HG02610 (cell line): ENCODE measurements around the gene CYP11A1.

Experiments used
- ATAC-seq: cut with Tn5 transposase; IDR thresholded peaks from one replicate; pipeline ENCODE4 v1.9.1; 2021; ENCODE audit warnings: mild to moderate bottlenecking, moderate library complexity; ENCODE audit not compliant: unreplicated experiment

CYP11A1 gene

DNA sequence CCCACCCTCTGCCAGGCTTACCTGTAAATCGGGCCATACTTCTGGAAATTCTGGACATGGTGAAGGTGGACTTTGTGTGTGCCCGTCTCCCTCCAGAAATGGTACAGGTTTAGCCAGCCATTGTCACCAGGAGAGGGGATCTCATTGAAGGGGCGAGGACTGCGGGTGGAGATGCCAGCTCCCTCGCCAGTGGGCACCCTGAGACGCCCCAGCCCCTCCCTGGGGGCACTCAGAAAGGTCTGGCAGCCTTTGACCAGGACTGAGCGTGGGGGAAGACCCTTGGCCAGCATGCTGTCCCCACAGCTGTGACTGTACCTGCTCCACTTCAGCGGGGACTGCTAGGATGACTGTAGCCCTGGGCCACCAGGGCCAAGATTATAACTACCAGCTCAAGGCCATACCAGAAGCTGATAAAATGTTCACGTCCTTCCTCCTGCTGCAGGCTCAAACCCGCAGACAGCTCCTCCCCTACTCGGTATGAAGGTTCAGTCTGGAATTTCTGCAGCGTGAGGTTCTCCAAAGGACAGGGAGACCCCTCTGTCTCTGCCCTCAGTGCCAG is at the start of gene CYP11A1:
Gene CYP11A1, minus strand, starts transcription at position 351 of the 559 bp plus-strand sequence. Its CDS starts 61 bp downstream, at position 290.
- ATAC-seq: no peak

DNA sequence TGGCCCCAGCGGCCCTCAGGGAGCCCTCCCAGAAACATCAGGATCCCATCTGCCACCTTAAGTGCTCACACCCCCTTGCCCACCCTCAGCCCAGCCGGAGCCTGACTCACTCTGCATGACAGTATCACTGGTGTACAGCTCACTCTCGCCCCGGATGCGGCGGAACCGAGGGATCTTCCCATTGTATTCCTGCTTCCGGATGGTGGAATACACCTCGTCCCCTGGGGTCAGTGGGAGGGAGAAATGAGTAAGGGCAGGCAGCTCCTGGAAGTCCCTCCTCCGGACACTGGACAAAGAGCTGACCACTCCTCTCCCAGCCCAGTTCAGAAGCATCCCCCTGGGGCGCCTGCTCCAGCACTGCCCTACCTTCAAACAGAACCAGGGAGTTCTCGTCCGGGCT is 49.8 kb upstream of the CYP11A1 start:
- no peak for ATAC-seq

DNA sequence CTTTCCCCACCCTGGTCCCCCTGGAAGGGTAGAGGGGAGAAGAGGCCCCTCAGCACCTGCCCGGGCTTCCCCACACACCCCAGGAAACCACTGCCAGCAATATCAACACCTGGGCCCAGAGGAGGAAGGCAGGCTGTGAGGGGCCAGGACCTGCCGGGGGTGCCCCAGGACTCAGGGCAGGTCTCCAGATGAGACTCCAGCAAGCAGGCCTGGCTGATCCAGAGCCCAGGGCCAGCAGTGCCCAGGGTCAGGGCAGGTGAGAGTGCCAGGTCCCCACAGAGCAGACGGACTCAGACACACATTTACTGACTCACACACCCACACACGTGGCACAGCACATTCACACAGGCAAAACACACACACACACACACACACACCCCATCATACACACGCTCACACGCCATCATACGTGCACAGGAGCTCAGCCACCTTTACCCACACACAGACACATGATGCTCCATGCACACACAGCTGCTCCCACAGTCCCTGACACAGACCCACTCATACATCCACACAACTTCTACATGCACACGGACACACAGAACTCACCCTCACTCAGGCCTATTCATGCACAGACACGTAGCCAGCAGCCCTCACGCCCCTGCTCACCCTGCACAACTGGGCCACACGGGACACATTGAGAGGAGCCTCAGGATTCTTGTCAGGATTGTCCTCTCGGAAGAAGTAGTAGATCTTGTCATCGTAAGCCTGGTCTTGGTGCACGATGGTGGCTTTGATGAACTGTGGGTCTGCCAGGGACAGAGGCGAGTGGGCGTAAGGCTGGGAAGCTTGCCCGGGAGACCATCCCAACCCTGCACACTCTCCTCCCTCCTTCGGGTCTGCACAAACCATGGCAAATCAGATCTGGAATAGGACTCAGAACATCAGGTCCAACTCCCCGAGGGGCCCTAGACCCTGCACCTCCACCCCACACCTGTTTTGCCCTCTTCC is 48.8 kb upstream of the CYP11A1 start:
- ATAC-seq: no peak

- no peak for ATAC-seq
Measured at GRCh38 chr15:74414603-74415338, 47.3 kb upstream of the CYP11A1 start.

GRCh38 chr15:74414081-74414580 is 46.7 kb upstream of the CYP11A1 start:
- no peak for ATAC-seq

DNA sequence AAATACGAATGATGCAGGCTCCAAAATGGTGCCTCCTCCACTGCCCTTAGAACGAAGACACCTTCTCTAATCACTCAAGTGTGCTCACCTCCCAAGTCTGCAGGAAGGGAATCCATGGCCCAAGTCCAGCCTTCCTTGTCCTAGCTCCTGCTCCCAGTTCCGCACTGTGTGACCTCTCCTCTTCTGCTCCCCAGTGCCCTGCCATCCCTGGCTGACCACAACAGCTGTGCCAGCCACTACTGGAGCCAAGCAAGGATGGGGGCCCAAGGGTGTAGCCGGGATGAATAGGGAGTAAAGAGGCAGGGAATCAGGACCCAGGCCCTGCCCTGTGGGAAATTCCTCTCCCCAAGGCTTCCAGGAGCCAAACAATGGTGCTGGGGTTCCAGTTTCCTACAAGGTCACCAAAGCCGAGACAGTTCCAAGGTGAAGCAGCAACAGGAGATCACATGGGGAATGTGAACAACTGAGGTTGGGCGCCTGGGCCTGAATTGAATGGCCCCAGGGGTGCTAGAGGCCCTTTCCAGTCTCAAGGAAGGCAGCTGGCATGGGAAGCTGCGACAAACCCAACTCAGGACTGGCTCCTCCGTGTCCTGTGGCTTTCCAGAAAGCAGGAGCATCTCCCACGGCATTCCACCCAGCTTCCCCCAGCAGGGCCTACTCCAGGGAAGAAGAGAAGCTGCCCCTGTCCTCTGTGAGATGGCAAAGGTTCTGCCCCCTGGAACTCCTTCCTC is 46.1 kb upstream of the CYP11A1 start:
- no peak for ATAC-seq

- ATAC-seq: no peak
Measured at GRCh38 chr15:74412159-74412558, 44.7 kb upstream of the CYP11A1 start.

DNA sequence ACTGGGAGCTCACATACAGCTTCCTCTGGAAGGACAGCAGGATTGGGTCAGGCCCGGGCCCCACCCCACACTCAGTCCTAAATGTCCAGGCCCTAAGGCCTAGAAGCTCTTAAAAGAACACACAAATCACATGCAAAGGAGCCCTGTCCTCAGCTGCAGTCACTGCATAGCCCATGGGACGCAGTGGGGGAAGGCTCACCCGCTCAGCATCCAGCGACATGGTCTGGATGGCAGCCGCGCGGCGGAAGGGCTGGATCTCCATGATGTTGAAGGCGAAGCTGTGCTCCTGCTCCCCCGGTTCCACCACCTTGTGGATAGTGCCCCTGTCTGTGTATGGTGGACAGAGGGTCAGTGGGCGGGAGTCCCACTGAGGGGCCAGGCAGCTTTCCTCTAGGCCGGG is 44.2 kb upstream of the CYP11A1 start:
- ATAC-seq: no peak

- no peak for ATAC-seq
Measured at GRCh38 chr15:74410502-74410901, 43.1 kb upstream of the CYP11A1 start.

- ATAC-seq: no peak
Measured at GRCh38 chr15:74409225-74409624, 41.8 kb upstream of the CYP11A1 start.

DNA sequence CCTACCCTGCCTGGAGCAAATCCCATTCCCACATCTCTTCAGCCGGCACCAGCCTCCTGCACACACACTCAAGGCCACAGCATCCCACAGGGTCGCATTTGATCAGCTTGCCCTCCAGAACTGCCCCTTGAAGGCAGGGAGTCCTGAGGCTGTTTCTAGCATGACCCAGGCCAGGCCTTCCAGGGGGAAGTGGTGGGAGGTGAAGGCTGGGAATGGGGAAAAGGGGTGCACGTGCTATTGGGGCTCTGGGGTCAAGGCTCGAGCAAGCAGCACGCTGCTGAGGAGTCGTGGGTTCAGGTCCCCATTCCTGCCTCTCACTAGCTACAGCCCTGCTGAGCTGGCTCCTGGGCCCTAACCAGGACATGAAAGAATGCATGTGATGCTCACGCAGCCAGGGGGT is 41.4 kb upstream of the CYP11A1 start:
- ATAC-seq: no peak

DNA sequence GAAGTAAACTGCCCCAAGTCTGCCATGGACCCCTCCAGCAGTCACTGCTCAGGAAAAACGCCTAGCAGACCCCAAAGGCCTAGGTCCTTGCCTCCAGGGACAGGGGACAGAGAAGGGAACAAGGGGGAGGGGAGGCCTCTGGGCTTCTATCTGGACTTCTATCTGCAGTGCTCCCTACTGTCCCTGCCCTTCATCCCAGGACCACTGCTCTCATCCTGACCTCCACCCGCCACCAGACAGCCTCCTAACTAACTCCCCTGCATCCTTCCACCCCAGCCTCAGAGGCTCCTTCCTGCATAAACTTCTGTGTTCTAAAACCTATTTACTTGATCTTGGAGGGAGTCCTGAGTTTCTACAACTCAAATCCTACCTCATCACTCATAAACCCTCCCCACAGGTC is 40.9 kb upstream of the CYP11A1 start:
- no peak for ATAC-seq

- ATAC-seq: no peak
Measured at GRCh38 chr15:74406992-74407705, 39.7 kb upstream of the CYP11A1 start.

- no peak for ATAC-seq
Measured at GRCh38 chr15:74406517-74406916, 39.1 kb upstream of the CYP11A1 start.

DNA sequence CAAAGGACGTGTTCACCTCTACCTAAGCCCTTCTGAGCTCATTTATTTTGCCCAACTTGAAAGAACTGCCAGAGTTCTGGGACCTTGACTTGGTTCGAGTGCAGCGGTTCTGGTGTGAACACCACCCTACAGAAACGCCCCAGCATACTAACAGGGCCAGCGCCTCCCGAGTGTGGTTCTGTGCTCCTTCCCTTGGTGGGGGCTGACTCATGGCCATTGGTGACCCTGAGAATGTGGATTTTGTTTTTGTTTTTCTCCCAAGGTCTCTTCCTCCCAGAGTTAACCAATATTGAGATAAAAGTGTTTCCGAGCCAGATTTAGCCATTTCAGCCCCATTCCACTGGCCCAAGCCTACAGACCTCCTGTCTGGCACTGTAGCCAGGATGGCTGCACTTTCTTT is 38.4 kb upstream of the CYP11A1 start:
- no peak for ATAC-seq

GRCh38 chr15:74403991-74404563 is 36.6 kb upstream of the CYP11A1 start:
- ATAC-seq: peak; percentile 28

- ATAC-seq: peak; percentile 2
Measured at GRCh38 chr15:74403588-74403919, 36.1 kb upstream of the CYP11A1 start.

DNA sequence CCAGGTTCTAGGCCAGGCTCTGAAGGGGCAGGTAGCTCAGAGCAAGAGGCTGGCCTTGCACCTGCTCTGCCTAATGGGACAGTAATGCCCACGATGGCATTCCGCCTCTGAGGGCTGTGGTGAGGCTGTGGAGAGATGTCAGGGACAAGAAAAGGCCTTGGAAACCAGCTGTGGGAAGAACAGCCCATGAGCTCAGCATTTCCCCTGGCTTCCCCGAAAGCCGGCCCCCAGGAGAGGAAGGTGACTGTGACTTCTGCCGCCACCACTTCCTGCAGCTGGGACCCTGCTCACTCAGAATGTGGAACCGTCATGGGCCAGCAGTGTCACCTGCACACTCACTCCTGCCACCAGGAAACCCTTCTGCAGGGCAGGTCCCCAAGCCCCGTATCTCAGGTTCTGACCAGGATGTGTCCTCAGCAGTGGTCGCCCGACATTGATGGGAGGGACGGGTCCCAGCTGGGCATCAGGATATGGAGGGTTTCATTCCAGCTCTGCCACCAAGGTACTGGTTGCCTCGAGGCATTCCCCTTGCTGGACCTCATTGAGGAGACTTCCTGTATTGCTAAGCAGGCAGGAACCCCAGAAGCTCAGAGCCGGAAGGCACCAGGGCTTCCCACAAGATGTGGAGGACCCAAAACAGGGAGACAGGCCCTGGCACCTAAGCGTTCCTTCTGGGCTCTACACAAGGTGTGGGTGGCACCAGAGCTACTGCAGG is 35.6 kb upstream of the CYP11A1 start:
- peak; percentile 33 for ATAC-seq

- ATAC-seq: no peak
Measured at GRCh38 chr15:74402337-74402841, 34.9 kb upstream of the CYP11A1 start.
